GM12878 (cell line): ENCODE results near the gene BMF. TPM values are rescaled to one million over a fixed set of nuclear protein-coding genes. Genes with fewer than 3 reads are reported as not detected.

Experiments
- ASH2L ChIP-seq: fragments of 300-600, 200-600 bp; sonication (generic); IDR thresholded peaks from 2 replicates; pipeline ENCODE4 v1.6.1; 2017; ENCODE audit warnings: low read depth, mild to moderate bottlenecking, borderline replicate concordance
- CBFB ChIP-seq: IDR thresholded peaks from 2 replicates; pipeline ENCODE4 v1.6.1; 2016; ENCODE audit warnings: antibody characterized with exemption, low read depth
- ETV6 ChIP-seq, 2 experiments: fragments of 450-650 bp in 1 of 2; IDR thresholded peaks in 1 of 2; conservative IDR thresholded peaks in 1 of 2; 2 replicates each; pipeline ENCODE4 v1.6.1; 2014; ENCODE audit warnings: antibody characterized with exemption in 1 of 2, borderline replicate concordance in 1 of 2, low read depth in 1 of 2, mild to moderate bottlenecking in 1 of 2, moderate library complexity in 1 of 2
- EZH2 ChIP-seq: IDR thresholded peaks from 2 replicates; pipeline ENCODE4 v1.6.1; 2012; ENCODE audit warnings: low read depth, mild to moderate bottlenecking, control low read depth, inconsistent platforms, low read length, borderline replicate concordance; ENCODE audit not compliant: control insufficient read depth
- GABPA ChIP-seq: IDR thresholded peaks from 2 replicates; pipeline ENCODE4 v1.6.1; 2014; ENCODE audit warnings: antibody characterized with exemption, low read depth, mild to moderate bottlenecking, inconsistent platforms
- JUNB ChIP-seq: IDR thresholded peaks from 2 replicates; pipeline ENCODE4 v1.6.1; 2016; ENCODE audit warnings: antibody characterized with exemption, mild to moderate bottlenecking
- SMAD5 ChIP-seq: IDR thresholded peaks from 2 replicates; pipeline ENCODE4 v1.6.1; 2016; ENCODE audit warnings: antibody characterized with exemption, low read depth
- WRNIP1 ChIP-seq: IDR thresholded peaks from 2 replicates; pipeline ENCODE4 v1.6.1; 2011; ENCODE audit warnings: low read depth, low read length, improper control_type of control experiment, borderline replicate concordance
- polyA plus RNA-seq, 11 experiments: library from polyadenylated mRNA; depleted of rRNA in 4 of 11; unstranded in 6 of 11; stranded (reverse) in 5 of 11; fragments of >200 nt; fragmentation: Nextera tagmentation in 4 of 11; fragmentation: Illumina TruSeq in 1 of 11; extraction: Ambion mirVana in 4 of 11; extraction: Trizol in 1 of 11; gene quantifications; 1 replicate in 1 of 11; 2 replicates in 10 of 11; pipeline versions ENCODE4 v1.2.1 to v1.2.3, GENCODE V29; 2011 to 2016; ENCODE audit warnings: inconsistent platforms in 2 of 11, missing spikeins in 2 of 11, low read depth in 1 of 11
- total RNA-seq, 4 experiments: library from RNA; depleted of rRNA in 3 of 4; stranded (reverse); fragments of >200 nt in 3 of 4; fragmentation: Illumina TruSeq in 1 of 4; extraction: Trizol in 1 of 4; gene quantifications; 2 replicates each; pipeline versions ENCODE4 v1.2.1 to v1.2.3, GENCODE V29; 2013 to 2021
- TF ChIP-seq, protein P1 (sequence below): fragments of 450-650 bp; IDR thresholded peaks from 2 replicates; pipeline ENCODE4 v1.6.1; 2018; ENCODE audit warnings: borderline replicate concordance, mild to moderate bottlenecking; ENCODE audit not compliant: partially characterized antibody
- TF ChIP-seq, protein P2 (sequence below): fragments of 450-650 bp; formaldehyde crosslinking; IDR thresholded peaks from 2 replicates; pipeline ENCODE4 v1.4.0; 2020; ENCODE audit warnings: mild to moderate bottlenecking, moderate library complexity
- TF ChIP-seq, protein P3 (sequence below): fragments of 450-650 bp; IDR thresholded peaks from 2 replicates; pipeline ENCODE4 v1.6.1; 2016; ENCODE audit warnings: mild to moderate bottlenecking, moderate library complexity, borderline replicate concordance

BMF gene
- total and polyA plus RNA-seq, 10 of the 15 experiments (the other 5 are each of a cell fraction or from before 2014, with no cell fraction given): 0.82 to 34.9 (median 16.9) TPM

DNA sequence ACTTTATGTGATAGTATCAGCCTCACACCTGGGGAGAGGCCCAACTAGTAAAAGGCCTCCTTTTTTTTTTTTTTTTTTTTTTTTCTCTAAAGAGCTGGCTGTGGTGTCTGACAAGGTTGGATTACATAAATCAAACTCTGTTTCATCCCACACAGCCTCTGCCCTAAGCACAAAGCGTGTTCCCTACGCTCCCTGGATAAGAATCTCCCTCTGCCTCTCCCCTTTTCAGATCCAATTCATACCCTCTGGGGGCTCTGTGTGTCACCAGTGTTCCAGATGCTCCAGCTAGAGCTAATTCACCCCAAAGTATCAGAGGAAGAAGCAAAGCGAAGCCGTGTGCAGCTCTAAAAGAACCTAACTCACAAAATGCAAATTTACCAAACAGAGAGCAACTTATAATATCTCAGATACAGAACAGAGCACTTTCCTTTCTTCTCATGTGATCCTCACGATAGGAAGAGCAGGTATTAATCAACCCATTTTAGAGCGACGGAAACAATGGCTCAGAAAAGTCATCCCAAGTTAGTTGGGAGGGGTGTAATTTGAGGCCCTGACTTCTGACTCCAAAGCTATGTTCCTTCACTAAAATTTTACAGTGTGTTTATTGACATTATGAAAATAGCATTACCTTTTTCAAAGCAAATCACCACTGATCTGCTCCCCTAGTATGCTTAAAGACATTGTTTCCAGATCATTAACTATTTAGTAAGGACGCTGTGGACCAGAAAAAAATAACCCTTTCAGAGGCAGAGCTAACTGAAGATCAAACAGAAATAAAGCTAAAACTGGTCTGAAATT, 12.4 kb downstream of the BMF start (continued):
- TF ChIP-seq, protein P1, sequence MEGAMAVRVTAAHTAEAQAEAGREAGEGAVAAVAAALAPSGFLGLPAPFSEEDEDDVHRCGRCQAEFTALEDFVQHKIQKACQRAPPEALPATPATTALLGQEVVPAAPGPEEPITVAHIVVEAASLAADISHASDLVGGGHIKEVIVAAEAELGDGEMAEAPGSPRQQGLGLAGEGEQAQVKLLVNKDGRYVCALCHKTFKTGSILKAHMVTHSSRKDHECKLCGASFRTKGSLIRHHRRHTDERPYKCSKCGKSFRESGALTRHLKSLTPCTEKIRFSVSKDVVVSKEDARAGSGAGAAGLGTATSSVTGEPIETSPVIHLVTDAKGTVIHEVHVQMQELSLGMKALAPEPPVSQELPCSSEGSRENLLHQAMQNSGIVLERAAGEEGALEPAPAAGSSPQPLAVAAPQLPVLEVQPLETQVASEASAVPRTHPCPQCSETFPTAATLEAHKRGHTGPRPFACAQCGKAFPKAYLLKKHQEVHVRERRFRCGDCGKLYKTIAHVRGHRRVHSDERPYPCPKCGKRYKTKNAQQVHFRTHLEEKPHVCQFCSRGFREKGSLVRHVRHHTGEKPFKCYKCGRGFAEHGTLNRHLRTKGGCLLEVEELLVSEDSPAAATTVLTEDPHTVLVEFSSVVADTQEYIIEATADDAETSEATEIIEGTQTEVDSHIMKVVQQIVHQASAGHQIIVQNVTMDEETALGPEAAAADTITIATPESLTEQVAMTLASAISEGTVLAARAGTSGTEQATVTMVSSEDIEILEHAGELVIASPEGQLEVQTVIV: no peak
- TF ChIP-seq CBFB: 0 out of 2 replicates have a peak, but pooled peaks have one; percentile 16
- no peak for TF ChIP-seq EZH2
- no peak for TF ChIP-seq ETV6 (conservative IDR thresholded peaks at IDR 0.05 in 1 of 2, IDR thresholded peaks at IDR 0.05 in 1 of 2; ENCODE audit: borderline replicate concordance in 1 of 2, low read depth in 1 of 2)
- no peak for TF ChIP-seq JUNB
- TF ChIP-seq ASH2L: no peak
- TF ChIP-seq, protein P2, sequence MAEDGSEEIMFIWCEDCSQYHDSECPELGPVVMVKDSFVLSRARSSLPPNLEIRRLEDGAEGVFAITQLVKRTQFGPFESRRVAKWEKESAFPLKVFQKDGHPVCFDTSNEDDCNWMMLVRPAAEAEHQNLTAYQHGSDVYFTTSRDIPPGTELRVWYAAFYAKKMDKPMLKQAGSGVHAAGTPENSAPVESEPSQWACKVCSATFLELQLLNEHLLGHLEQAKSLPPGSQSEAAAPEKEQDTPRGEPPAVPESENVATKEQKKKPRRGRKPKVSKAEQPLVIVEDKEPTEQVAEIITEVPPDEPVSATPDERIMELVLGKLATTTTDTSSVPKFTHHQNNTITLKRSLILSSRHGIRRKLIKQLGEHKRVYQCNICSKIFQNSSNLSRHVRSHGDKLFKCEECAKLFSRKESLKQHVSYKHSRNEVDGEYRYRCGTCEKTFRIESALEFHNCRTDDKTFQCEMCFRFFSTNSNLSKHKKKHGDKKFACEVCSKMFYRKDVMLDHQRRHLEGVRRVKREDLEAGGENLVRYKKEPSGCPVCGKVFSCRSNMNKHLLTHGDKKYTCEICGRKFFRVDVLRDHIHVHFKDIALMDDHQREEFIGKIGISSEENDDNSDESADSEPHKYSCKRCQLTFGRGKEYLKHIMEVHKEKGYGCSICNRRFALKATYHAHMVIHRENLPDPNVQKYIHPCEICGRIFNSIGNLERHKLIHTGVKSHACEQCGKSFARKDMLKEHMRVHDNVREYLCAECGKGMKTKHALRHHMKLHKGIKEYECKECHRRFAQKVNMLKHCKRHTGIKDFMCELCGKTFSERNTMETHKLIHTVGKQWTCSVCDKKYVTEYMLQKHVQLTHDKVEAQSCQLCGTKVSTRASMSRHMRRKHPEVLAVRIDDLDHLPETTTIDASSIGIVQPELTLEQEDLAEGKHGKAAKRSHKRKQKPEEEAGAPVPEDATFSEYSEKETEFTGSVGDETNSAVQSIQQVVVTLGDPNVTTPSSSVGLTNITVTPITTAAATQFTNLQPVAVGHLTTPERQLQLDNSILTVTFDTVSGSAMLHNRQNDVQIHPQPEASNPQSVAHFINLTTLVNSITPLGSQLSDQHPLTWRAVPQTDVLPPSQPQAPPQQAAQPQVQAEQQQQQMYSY (CRISPR knock-in tag): no peak
- TF ChIP-seq, protein P3, sequence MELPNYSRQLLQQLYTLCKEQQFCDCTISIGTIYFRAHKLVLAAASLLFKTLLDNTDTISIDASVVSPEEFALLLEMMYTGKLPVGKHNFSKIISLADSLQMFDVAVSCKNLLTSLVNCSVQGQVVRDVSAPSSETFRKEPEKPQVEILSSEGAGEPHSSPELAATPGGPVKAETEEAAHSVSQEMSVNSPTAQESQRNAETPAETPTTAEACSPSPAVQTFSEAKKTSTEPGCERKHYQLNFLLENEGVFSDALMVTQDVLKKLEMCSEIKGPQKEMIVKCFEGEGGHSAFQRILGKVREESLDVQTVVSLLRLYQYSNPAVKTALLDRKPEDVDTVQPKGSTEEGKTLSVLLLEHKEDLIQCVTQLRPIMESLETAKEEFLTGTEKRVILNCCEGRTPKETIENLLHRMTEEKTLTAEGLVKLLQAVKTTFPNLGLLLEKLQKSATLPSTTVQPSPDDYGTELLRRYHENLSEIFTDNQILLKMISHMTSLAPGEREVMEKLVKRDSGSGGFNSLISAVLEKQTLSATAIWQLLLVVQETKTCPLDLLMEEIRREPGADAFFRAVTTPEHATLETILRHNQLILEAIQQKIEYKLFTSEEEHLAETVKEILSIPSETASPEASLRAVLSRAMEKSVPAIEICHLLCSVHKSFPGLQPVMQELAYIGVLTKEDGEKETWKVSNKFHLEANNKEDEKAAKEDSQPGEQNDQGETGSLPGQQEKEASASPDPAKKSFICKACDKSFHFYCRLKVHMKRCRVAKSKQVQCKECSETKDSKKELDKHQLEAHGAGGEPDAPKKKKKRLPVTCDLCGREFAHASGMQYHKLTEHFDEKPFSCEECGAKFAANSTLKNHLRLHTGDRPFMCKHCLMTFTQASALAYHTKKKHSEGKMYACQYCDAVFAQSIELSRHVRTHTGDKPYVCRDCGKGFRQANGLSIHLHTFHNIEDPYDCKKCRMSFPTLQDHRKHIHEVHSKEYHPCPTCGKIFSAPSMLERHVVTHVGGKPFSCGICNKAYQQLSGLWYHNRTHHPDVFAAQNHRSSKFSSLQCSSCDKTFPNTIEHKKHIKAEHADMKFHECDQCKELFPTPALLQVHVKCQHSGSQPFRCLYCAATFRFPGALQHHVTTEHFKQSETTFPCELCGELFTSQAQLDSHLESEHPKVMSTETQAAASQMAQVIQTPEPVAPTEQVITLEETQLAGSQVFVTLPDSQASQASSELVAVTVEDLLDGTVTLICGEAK: no peak
- TF ChIP-seq GABPA: no peak
- peak; percentile 71 for TF ChIP-seq SMAD5
- TF ChIP-seq WRNIP1: no peak
